Stimulated activated CD8-positive, alpha-beta memory T cell treated with anti-CD3 and anti-CD28 coated beads, Interleukin-15, amount 100 ng/mL, for 4 hours (primary cell): ENCODE measurements around the gene PRKAB1.

ENCODE experiments used
- DNase-seq, 2 donors: peaks; one replicate each; pipeline ENCODE4 v3.0.0-alpha.2; 2020; ENCODE audit warnings: low read depth in 2 of 2

The PRKAB1 gene

DNA sequence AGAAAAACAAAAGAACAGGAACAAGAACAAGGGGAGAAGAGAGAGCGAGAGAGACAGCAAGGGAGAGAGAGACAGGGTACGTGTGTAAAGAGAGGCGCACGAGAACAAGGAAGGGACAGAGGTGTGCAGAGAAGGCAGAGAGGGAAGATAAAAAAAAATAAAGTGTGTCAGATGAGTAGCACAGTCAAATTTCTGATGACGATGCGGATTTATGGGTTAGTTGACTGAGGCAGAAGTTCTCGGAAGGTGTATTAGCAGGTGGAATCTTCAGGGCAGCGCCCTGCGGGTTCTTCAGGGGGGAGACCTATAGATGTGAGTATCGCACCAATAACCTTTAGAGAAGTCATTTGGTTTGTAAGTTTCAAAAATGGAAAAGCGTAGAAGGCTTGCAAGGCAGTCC, 44.8 kb downstream of the PRKAB1 start:
- DNase-seq = no peak

DNA sequence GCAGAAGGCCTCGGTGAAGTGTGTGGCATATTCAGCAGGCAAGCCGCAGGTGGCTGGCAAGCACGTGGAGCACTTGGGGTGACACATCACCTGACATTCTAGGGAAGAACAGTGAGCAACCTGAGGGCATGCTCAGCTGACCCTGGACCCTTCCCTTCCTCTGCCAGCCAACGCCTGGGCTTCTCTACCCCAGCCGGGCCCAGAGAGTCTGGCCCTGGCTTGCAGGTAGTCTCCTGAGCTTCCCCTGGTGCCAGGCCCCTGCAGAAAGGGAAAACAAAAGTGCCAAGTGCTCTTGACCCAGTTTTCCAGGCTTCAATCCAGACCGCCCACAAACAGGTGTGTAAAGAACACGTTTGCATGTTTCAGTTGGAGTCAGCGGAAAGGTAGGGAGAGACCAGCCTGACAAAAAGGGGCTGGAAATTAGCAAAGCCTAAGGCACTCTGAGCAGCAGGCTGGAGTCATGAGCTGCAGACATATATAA, 45.7 kb downstream of the PRKAB1 start:
- DNase-seq = no peak

DNA sequence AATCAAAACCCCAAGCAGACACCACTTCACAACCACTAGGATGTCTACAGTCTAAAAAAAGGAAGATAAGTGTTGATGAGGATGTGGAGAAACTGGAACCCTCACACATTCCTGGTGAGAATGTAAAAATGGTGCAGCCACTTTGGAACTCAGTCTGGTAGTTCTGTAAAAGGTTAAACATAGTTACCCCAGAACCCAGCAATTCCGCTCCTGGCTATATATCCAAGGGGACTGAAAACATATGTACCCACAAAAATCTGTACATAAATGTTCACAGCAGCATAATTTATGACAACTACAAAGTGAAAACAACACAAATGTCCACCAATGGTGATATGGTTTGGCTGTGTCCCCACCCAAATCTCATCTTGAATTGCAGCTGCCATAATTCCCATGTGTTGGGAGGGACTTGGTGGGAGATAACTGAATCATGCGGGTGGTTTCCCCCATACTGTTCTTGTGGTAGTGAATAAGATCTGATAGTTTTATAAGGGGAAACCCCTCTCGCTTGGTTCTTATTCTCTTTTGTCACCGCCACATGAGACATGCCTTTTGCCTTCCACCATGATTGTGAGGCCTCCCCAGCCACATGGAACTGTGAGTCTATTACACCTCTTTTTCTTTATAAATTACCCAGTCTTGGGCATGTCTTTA, 46.8 kb downstream of the PRKAB1 start:
- no peak for DNase-seq

DNA sequence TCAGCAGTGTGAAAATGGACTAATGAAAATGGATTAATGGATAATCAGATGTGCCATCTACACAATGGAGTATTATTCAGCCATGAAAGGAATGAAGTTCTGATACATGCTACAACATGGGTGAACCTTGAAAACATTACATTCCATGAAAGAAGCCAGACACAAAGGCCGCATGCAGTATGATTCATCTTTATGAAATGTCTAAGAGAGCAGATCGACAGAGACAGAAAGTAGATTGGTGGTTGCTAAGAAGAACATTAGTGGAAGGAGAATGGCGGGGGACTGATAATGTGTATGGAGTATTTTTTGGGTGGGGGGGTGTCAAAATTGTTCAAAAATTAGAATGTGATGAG, 47.3 kb downstream of the PRKAB1 start:
- DNase-seq = no peak

DNA sequence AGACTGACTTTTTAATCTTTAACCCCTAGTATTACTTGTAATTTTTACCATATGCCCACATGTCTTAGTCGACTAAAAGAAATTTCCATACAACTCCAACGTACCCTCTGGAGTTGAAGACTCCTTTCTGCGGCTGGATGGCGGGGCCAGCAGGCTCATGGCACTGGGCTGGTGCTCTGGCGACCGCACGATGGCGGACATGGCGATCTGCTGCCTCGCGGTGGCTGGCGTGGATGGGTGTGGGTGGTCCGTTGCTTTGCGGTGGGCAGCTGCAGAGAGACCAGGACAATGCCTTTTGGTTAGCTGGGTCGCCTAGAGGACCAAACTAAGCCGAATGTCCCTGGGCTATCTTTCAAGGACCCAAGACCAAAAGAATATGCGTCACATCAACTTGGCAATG, 50.2 kb downstream of the PRKAB1 start:
- DNase-seq = no peak

DNA sequence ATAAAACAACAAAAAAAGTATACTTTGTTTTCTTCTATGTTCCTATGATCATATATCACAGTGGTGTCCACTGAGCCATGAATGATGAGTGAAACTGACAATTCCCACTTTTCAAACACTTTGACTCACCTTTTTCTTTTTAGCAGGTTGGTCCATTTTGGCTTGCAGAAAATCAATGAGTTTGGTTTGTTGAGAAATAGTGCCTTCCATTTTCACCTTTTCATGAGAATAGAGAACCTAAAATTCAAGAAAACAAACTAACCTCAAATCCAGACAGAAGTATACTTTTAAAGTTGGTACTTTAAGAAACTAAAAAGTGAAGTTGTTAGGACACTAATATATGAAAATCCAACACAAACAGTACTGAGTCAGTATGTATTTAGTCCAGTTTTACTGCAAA, 52.4 kb downstream of the PRKAB1 start:
- DNase-seq = no peak

DNA sequence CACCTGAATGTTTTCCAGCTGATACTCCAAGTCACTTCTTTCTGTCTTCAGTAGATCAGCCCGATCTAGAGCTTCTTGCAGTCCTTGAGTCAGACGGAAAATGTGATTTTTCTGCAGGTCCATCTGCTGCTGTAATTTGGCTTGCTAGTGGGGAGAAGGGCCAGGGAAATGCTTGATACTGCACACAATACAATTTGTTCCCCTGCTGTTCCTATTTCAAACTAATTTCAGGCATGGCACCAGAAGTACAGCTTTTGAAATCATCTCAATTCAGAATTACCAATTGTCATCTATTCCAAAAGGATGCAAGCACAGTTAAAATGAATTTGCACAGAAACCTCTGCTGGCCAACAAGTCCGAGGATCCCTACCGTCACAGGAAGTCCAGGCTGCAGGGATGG, 53.4 kb downstream of the PRKAB1 start:
- DNase-seq = no peak

DNA sequence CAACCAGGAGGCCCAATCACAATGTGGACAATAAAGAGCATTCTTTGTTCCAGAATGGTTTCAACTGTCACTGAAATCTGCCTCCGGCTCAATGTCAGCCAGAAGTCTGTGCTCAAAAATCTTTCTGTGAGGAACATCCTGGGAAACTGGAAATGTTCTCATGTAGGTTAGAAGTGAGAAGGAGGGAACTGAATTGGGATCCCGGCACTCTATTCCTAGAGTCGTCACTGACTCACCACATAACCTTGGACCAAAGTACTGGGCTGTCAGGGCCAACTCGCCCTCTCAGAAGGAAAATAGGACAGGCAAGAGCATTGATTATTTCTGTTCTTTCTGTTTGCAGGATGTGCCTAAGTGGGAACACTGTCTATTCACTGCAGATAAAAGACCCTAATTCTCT, 57.6 kb downstream of the PRKAB1 start:
- no peak for DNase-seq

DNA sequence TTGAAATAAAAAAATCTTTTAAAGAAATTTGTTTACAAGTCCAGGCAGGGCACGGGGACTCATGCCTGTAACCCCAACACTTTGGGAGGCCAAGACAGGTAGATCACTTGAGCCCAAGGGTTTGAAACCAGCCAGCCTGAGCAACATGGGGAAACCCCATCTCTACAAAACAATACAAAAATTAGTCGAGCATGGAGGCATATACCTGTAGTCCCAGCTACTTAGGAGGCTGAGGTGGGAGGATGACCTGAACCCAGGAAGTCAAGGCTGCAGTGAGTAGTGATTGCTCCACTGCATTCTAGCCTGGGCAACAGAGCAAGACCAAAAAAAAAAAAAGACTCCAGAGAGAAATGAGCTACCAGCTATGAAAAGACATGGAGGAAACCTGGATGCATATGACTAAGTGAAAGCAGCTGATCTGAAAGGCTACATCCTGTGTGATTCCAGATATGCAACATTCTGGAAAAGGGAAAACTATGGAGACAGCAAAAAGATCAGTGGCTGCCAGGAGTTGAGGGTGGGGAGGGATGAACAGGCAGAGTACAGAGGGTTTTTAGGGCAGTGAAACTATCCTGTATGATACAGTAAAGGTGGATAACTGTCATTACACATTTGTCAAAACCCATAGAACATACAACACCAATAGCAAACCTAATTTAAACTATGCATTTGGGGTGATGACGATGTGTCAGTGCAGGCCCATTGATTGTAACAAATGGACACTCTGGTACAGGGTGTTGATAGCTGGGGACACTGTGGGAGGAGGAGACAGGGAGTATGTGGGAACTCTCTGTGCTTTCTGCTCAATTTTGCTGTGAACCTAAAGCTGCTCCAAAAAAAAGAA, 59.9 kb downstream of the PRKAB1 start:
- no peak for DNase-seq

DNA sequence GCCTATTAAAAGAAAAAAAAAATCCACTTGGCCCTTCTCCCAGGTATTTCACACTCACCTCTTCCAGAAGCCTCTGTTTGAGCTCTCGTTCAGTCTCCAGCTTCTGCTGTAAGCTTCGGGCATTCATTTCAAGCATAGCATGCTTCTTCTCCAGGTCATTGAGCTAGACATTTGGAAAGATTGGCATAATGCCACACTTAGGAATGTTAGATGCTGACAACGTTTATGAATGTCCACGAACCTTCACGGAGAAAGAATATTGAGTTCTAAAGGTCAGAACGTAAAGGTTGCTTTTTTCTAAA, 60.5 kb downstream of the PRKAB1 start:
- DNase-seq = no peak

DNA sequence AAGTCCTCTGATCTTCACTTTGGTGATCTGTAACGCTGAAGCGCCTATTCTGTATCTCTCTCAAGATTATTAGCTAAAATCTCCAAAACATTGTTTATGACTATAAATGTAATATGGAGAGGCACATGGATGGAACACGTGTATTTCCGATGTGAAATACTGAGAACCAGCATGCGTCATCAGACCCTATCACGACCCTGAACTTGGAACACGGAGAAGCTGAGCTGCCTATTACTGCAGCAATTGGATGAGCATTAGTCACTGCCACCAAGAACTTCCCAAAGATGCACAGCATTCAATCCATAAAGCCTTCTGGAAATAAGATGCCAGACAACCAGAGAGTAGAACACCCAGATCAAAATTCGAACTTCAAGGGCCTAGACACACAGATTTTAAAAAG, 61.9 kb downstream of the PRKAB1 start:
- no peak for DNase-seq

DNA sequence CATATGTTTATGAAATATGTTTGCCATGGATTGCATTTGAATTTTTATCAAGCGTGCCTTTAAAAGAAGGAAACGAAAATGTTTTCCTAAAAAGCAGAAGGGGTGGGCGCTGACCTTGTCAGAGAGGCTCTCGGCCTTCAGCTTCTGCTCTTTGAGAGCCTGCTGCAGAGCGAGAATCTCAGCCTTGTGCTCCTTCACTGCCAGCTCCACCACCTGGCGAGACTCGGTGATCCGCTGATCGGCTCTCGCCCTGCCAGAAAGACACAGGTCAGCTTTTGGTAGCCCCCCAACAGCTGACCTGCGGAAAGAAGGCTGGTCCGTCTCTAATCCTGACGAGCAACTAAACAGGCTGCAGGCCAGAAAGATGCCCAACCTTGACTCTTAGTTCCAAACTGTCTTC, 62.4 kb downstream of the PRKAB1 start:
- no peak for DNase-seq
